ENCODE data around the gene ZNF311.
"Not testable (repeated sequence)": the region's sequence is repeated elsewhere in the genome, so short reads cannot be mapped to it uniquely, and the experiment has no call there.

Gene ZNF311

GRCh38 chr6:28969129-28969528 is 36.0 kb downstream of the ZNF311 start:
- in situ Hi-C loops (cut with MboI; ENCODE audit: low pct_unique_long_range_greater_than_20kb, low sequenced_read_pairs, unreplicated experiment) = no loop called here

GRCh38 chr6:28968476-28968875 is 36.6 kb downstream of the ZNF311 start:
- in situ Hi-C loops (cut with MboI; ENCODE audit: low pct_unique_long_range_greater_than_20kb, low sequenced_read_pairs, unreplicated experiment) = no loop called here
- TF ChIP-seq CTCF (IDR thresholded peaks at IDR 0.05; ENCODE audit: extremely low read depth, insufficient read depth, missing control alignments) = no peak
- DNase-seq (ENCODE audit: low spot score) = no peak

More at GRCh38 chr6:28969129-28969528, 36.0 kb downstream of the ZNF311 start:
- DNase-seq (ENCODE audit: low spot score) = no peak
- no peak for TF ChIP-seq CTCF (IDR thresholded peaks at IDR 0.05; ENCODE audit: extremely low read depth, insufficient read depth, missing control alignments)

- in situ Hi-C loops (cut with MboI; ENCODE audit: low pct_unique_long_range_greater_than_20kb, low sequenced_read_pairs, unreplicated experiment) = no loop called here
These were observed 39.4 kb downstream of the ZNF311 start for GRCh38 chr6:28965706-28966105.

GRCh38 chr6:28960846-28961500 is 44.1 kb downstream of the ZNF311 start:
- DNase-seq (ENCODE audit: low spot score) = no peak
- in situ Hi-C loops (cut with MboI; ENCODE audit: low pct_unique_long_range_greater_than_20kb, low sequenced_read_pairs, unreplicated experiment) = no loop called here
- TF ChIP-seq CTCF (IDR thresholded peaks at IDR 0.05; ENCODE audit: extremely low read depth, insufficient read depth, missing control alignments) = no peak

More at GRCh38 chr6:28965706-28966105, 39.4 kb downstream of the ZNF311 start:
- no peak for DNase-seq (ENCODE audit: low spot score)
- TF ChIP-seq CTCF (IDR thresholded peaks at IDR 0.05; ENCODE audit: extremely low read depth, insufficient read depth, missing control alignments) = no peak

- DNase-seq (ENCODE audit: low spot score); in situ Hi-C loops (cut with MboI; ENCODE audit: low pct_unique_long_range_greater_than_20kb, low sequenced_read_pairs, unreplicated experiment): not testable (repeated sequence)
These were observed 46.4 kb downstream of the ZNF311 start for GRCh38 chr6:28958561-28959243.

- in situ Hi-C loops (cut with MboI; ENCODE audit: low pct_unique_long_range_greater_than_20kb, low sequenced_read_pairs, unreplicated experiment) = not testable (repeated sequence)
These were observed 47.3 kb downstream of the ZNF311 start for GRCh38 chr6:28957795-28958314.

GRCh38 chr6:28956331-28956730 is 48.8 kb downstream of the ZNF311 start:
- no peak for TF ChIP-seq CTCF (IDR thresholded peaks at IDR 0.05; ENCODE audit: extremely low read depth, insufficient read depth, missing control alignments)
- no peak for DNase-seq (ENCODE audit: low spot score)
- in situ Hi-C loops (cut with MboI; ENCODE audit: low pct_unique_long_range_greater_than_20kb, low sequenced_read_pairs, unreplicated experiment) = no loop called here

More at GRCh38 chr6:28957795-28958314, 47.3 kb downstream of the ZNF311 start:
- DNase-seq (ENCODE audit: low spot score) = not testable (repeated sequence)
